Uterus (tissue), 2 donors: ENCODE measurements around the gene OVAAL.

Source experiments
- POLR2A ChIP-seq, 2 donors: fragments of 450-650 bp; IDR thresholded peaks; one replicate each; pipeline ENCODE4 v1.6.1; 2016; ENCODE audit warnings: antibody characterized with exemption in 2 of 2, mild to moderate bottlenecking in 1 of 2, moderate library complexity in 1 of 2
- TF ChIP-seq, protein P1 (sequence below), 4 experiments: fragments of 200-600 bp in 2 of 4; fragments of 450-650 bp in 2 of 4; sonication (generic) in 2 of 4; IDR thresholded peaks; one replicate each; pipeline ENCODE4 v1.5.1; 2016 to 2019; ENCODE audit warnings: antibody characterized with exemption in 4 of 4, mild to moderate bottlenecking in 2 of 4, moderate library complexity in 1 of 4

DNA sequence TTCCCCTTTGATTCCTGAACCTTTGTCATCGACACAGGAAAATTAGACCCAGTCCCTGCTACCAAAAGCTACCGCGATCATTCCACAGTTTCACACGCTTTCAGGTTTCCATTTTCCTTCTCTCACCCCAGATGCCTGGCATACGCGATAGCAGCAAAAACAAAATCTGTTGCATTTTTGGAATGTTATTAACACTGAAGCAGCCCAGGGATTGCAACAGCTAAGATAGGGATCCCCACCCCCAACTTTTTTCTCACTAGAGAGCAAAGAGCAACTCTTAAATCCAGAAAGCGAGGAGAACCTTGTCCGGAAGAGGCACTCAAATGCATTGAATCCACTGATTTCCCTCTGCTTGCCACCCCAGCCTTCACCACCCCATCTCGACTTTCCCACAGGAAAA is 8.9 kb downstream of the OVAAL start:
- TF ChIP-seq, protein P1, sequence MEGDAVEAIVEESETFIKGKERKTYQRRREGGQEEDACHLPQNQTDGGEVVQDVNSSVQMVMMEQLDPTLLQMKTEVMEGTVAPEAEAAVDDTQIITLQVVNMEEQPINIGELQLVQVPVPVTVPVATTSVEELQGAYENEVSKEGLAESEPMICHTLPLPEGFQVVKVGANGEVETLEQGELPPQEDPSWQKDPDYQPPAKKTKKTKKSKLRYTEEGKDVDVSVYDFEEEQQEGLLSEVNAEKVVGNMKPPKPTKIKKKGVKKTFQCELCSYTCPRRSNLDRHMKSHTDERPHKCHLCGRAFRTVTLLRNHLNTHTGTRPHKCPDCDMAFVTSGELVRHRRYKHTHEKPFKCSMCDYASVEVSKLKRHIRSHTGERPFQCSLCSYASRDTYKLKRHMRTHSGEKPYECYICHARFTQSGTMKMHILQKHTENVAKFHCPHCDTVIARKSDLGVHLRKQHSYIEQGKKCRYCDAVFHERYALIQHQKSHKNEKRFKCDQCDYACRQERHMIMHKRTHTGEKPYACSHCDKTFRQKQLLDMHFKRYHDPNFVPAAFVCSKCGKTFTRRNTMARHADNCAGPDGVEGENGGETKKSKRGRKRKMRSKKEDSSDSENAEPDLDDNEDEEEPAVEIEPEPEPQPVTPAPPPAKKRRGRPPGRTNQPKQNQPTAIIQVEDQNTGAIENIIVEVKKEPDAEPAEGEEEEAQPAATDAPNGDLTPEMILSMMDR (IDR thresholded peaks at IDR 0.05), result no peak
- TF ChIP-seq POLR2A (IDR thresholded peaks at IDR 0.05), result no peak
